ENCODE measurements around the gene HECTD1.
"Not testable (repeated sequence)": the region's sequence is repeated elsewhere in the genome, so short reads cannot be mapped to it uniquely, and the experiment has no call there.

HECTD1 gene

DNA sequence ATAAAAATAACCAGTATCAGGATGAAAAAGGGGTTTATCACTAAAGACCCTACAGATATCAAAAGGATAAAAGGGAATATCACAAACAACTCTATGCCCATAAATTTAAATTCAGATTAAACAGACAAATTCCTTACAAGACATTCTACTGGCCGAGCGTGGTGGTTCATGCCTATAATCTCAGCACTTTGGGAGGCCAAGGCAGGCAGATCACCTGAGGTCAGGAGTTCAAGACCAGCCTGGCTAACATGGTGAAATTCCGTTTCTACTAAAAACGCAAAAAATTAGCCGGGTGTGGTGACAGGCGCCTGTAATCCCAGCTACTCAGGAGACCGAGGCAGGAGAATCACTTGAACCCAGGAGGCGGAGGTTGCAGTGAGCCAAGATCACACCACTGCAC lies 15.0 kb downstream of the HECTD1 start:
- DNase-seq, result not testable (repeated sequence)

DNA sequence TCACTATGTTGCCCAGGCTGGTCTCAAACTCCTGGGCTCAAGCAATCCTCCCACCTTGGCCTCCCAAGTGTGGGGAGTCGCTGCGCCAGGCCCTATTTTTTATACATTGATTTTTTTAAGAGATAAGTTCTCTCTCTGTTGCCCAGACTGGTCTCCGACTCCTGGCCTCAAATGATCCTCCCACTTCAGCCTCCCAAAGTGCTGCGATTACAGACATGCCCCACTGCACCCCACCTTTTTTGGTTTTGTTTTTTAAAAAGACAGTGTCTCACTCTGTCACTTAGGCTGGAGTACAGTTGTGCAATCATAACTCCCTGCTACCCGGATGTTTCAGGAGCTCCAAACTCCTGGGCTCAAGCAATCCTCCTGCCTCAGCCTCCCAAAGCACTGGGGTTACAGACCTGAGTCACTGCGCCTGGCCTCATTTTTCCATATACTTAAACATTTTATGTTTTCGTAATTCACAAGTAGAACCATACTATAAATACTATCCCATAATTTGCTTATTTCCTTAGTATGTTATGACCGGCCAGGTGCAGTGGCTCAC lies 16.8 kb downstream of the HECTD1 start:
- DNase-seq, result no peak

DNA sequence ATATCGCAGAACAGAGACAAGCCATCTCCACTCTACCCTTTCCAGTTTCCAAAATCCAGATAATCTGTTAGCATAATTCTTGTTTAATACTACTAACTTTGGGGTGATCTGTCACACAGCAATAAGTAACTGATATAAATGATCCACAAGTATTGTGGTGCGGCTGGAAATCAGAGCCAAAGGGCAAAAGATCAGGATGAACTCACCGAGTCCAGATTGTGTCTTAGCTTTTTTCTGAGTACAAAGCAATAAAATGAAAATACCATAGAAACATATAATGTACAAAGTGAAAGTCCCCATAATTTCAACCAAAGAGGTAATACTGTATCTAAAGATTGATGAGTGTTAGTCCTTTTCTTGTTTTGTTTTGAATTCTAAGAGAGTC lies 17.4 kb downstream of the HECTD1 start:
- DNase-seq, result no peak

- no peak for DNase-seq
Measured at GRCh38 chr14:31189346-31190218, 18.0 kb downstream of the HECTD1 start.

GRCh38 chr14:31188744-31189143 lies 18.8 kb downstream of the HECTD1 start:
- DNase-seq, result no peak

GRCh38 chr14:31182016-31182415 lies 25.6 kb downstream of the HECTD1 start:
- not testable (repeated sequence) for DNase-seq

GRCh38 chr14:31181271-31181670 lies 26.3 kb downstream of the HECTD1 start:
- DNase-seq, result no peak

- DNase-seq, result no peak
Measured at GRCh38 chr14:31180299-31181051, 27.1 kb downstream of the HECTD1 start.

- no peak for DNase-seq
Measured at GRCh38 chr14:31174433-31174832, 33.2 kb downstream of the HECTD1 start.

- DNase-seq, result no peak
Measured at GRCh38 chr14:31173120-31173837, 34.3 kb downstream of the HECTD1 start.

GRCh38 chr14:31172084-31172483 lies 35.5 kb downstream of the HECTD1 start:
- DNase-seq, result no peak

GRCh38 chr14:31170411-31170810 lies 37.2 kb downstream of the HECTD1 start:
- no peak for DNase-seq

GRCh38 chr14:31169877-31170276 lies 37.7 kb downstream of the HECTD1 start:
- no peak for DNase-seq

DNA sequence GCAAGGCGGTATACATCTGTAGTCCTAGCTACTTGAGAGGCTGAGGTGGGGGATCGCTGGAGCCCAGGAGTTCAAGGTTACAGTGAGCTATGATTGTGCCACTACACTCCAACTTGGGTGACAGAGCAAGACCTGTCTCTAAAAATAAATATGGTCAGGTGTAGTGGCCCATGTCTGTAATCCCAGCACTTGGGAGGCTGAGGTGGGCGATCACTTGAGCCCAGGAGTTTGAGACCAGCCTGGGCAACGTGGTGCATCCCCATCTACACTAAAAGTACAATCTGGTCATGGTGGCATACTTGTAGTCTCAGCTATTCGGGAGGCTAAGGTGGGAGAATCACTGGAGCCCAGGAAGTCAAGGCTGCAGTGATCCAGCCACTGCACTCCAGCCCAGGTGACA lies 40.6 kb downstream of the HECTD1 start:
- no peak for DNase-seq

GRCh38 chr14:31166271-31166561 lies 41.4 kb downstream of the HECTD1 start:
- no peak for DNase-seq

- DNase-seq, result no peak
Measured at GRCh38 chr14:31164115-31164514, 43.5 kb downstream of the HECTD1 start.

DNA sequence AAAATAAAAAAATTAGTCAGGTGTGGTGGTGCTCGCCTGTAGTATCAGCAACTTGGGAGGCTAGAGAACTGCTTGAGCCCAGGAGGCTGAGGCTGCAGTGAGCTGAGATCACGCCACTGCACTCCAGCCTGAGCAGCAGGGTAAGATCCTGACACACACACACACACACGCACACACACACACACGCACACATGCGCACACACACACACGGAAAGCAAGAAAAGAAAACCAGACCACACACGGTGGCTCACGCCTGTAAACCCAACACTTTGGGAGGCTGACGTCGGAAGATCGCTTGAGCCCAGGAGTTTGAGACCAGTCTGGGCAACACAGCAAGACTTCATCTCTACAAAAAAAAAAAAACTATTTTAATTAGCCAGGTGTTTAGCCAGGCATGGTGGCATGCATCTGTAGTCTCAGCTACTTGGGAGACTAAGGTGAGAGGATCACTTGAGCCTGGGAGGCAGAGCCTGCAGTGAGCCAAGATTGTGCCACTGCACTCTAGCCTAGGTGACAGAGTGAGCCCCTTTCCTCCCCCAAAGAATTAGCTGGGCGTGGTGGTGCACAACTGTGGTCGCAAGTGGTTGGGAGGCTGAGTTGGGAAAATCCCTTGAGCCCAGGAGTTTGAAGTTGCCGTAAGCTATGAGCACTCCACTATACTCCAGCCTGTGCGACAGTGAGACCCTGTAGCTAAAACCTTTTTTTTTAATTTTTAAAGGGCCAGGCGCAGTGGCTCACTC lies 44.5 kb downstream of the HECTD1 start:
- DNase-seq, result no peak

- DNase-seq, result no peak
Measured at GRCh38 chr14:31161274-31161673, 46.3 kb downstream of the HECTD1 start.

- DNase-seq, result no peak
Measured at GRCh38 chr14:31159682-31160296, 47.8 kb downstream of the HECTD1 start.

- no peak for DNase-seq
Measured at GRCh38 chr14:31154956-31155355, 52.6 kb downstream of the HECTD1 start.

- no peak for DNase-seq
Measured at GRCh38 chr14:31142455-31143087, 65.0 kb downstream of the HECTD1 start.
